Right atrium auricular region (tissue), 2 donors: ENCODE measurements around the gene TBC1D9. TPM values are rescaled to one million over a fixed set of nuclear protein-coding genes. Genes with fewer than 3 reads are reported as not detected.
A peak's percentile ranks its signal among the peaks of the same experiment; 100 is the strongest.

Source experiments
- DNase-seq: peaks from one replicate; pipeline ENCODE4 v3.0.0-alpha.2; 2019; ENCODE audit warnings: low spot score
- H3K27ac ChIP-seq, 2 donors: fragments of 200-600 bp; sonication (generic); 1 replicate in 1 of 2; 2 replicates in 1 of 2; pipeline ENCODE4 v1.5.1; 2016 to 2019
- H3K27me3 ChIP-seq, 2 donors: fragments of 200-600 bp; sonication (generic); one replicate each; pipeline versions ENCODE4 v1.5.1 to v1.6.0; 2017 to 2019
- H3K36me3 ChIP-seq: fragments of 200-600 bp; sonication (generic); one replicate; pipeline ENCODE4 v1.5.1; 2016
- H3K4me1 ChIP-seq, 2 donors: fragments of 200-600 bp; sonication (generic); one replicate each; pipeline versions ENCODE4 v1.5.1 to v1.6.0; 2017 to 2019
- H3K4me3 ChIP-seq, 2 donors: fragments of 200-600 bp; sonication (generic); 1 replicate in 1 of 2; 2 replicates in 1 of 2; pipeline ENCODE4 v1.5.1; 2017 to 2019; ENCODE audit warnings: mild to moderate bottlenecking in 1 of 2, moderate library complexity in 1 of 2
- H3K9me3 ChIP-seq, 2 donors: fragments of 200-600 bp; sonication (generic); one replicate each; pipeline ENCODE4 v1.5.1; 2019
- total RNA-seq, 2 donors: library from RNA; depleted of rRNA; stranded (reverse); fragments of >200 nt; gene quantifications; one replicate each; pipeline ENCODE4 v1.1.0, GENCODE V29; 2016
- TF ChIP-seq, protein P1 (sequence below), 2 donors: fragments of 200-600 bp; sonication (generic); IDR thresholded peaks; one replicate each; pipeline ENCODE4 v1.5.1; 2019; ENCODE audit warnings: antibody characterized with exemption in 2 of 2

The TBC1D9 gene
- total RNA-seq: 10 to 100 TPM; 10.9 to 18.8 TPM

DNA sequence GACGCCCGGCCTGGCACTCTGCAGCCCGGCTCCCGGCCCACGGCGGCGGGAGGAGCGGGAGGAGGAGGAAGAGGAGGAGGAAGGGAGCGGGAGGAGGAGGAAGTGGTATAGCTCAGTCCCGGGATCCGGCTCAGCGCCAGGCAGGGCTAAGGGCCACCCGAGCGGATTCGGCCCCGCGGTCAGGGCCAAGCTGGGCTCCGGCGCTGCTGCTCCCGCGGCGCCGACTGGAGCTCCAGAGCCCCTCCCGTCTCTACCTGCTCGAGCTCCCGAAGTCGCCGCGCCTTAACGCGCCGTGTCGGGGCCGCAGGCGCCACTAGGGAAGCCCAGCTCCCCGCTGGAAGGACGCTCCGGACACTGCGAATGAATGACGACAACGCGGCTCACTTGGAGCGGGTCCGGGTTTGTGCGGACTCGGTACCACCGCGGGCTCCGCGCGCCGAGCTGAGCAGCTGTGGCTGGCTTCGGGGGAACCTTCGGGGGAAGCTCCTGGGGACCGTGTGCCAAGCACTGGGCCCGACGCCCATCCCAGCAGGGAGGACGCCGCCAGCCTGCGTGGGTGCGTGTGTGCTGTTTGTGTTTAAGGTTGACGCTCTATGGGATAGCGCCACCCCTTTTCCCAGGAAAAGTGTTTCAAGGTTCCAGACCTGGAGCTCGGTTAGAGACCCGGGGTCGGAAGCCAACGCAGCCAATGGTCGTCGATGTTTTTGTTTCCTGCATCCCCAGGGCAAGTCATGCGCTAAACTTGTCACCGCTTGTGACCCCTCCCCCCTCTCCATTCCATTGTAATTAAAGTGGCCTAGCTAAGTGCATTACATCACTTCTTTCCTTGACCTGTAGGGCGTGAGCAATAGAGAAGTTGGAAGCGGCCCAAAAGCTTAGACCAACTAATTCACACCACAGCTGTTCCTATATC lies at the start of gene TBC1D9:
Gene TBC1D9, minus strand, starts transcription at position 67 of the 913 bp plus-strand sequence. CDS start 340 bp downstream, outside the sequence.
- no peaks in the 10 kb centered on the region for H3K4me1 ChIP-seq
- TF ChIP-seq, protein P1, sequence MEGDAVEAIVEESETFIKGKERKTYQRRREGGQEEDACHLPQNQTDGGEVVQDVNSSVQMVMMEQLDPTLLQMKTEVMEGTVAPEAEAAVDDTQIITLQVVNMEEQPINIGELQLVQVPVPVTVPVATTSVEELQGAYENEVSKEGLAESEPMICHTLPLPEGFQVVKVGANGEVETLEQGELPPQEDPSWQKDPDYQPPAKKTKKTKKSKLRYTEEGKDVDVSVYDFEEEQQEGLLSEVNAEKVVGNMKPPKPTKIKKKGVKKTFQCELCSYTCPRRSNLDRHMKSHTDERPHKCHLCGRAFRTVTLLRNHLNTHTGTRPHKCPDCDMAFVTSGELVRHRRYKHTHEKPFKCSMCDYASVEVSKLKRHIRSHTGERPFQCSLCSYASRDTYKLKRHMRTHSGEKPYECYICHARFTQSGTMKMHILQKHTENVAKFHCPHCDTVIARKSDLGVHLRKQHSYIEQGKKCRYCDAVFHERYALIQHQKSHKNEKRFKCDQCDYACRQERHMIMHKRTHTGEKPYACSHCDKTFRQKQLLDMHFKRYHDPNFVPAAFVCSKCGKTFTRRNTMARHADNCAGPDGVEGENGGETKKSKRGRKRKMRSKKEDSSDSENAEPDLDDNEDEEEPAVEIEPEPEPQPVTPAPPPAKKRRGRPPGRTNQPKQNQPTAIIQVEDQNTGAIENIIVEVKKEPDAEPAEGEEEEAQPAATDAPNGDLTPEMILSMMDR (IDR thresholded peaks at IDR 0.05): peak in 1 of 2 donors; percentile 32

DNA sequence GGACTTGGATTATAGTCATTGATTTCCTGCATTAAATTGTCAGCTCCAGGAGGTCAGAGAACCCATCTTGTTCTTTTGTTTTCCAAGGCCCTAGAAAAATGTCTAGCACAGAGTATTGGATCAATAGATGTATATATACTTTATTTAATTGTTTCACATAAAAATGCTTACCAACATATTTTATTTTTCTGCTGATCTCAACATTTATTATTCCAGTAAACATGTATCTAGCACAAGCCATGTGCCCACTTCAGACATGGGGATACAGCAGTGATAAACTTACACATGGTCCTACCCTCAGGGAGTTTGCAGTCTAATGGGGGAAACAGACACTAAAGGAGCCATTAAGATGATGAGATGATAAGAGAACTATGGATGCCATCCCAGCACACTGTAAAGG lies 49.1 kb upstream of the TBC1D9 start:
- Histone ChIP-seq H3K36me3 (no peaks in the 10 kb centered on the region), H3K4me3 (no peak overlapping the region), H3K9me3 (no peaks in the 10 kb centered on the region), H3K27me3 (no peaks in the 10 kb centered on the region), H3K4me1 (no peaks in the 10 kb centered on the region), H3K27ac (no peak overlapping the region)
- no peak for DNase-seq
- TF ChIP-seq, protein P1 (IDR thresholded peaks at IDR 0.05): no peak

More for the DNA sequence above, at the start of gene TBC1D9:
- DNase-seq: peak; percentile 92
- H3K27ac ChIP-seq: peak within 1 kb of the TSS; percentile 98 to 99
- H3K27me3 ChIP-seq: no peaks in the 10 kb centered on the region
- H3K36me3 ChIP-seq: no peaks in the 10 kb centered on the region
- H3K4me3 ChIP-seq: peak within 1 kb of the TSS; percentile 89 to 90
- H3K9me3 ChIP-seq: no peaks in the 10 kb centered on the region

DNA sequence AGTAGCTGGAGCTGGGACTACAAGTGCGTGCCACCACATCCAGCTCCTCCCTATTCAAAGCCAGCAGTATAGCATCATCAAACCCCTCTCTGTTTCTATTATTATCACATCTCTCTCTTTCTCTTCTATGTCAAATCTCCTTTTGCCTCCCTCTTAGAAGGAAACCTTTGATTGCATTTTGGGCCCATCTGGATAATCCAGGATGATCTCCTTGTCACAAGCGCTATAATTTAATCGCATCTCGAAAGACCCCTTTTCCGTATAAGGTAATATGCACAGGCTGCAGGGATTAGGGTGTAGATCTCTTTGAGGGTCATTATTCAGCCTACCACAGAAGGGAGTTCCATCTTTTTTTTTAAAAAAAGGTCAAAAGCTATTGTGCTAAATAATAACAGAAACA lies 46.4 kb upstream of the TBC1D9 start:
- TF ChIP-seq, protein P1 (IDR thresholded peaks at IDR 0.05): no peak
- Histone ChIP-seq H3K36me3 (no peaks in the 10 kb centered on the region), H3K4me1 (no peaks in the 10 kb centered on the region), H3K9me3 (no peaks in the 10 kb centered on the region), H3K27ac (no peak overlapping the region), H3K4me3 (no peak overlapping the region), H3K27me3 (no peaks in the 10 kb centered on the region)
- no peak for DNase-seq

DNA sequence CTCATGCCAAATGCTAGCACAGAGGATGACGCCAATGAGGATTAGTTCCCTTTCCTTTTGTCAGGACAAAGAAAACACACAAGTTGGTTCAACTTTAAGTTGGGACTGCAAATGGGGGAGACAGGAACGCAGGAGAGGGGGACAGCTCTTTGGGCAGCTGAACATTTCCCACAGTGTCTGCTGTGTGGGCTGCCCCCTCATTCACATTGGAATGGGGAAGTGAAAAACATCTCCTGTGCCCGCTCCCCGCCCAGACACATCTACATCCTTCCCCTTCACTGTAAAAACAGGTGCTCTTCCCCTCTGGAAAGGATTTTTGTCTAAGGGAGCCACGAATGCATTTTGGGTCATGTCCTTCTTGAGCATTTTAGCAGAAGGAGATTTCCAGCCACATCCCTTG lies 44.5 kb upstream of the TBC1D9 start:
- TF ChIP-seq, protein P1 (IDR thresholded peaks at IDR 0.05): no peak
- no peaks in the 10 kb centered on the region for H3K9me3 ChIP-seq
- H3K4me3 ChIP-seq: no peak overlapping the region
- H3K36me3 ChIP-seq: no peaks in the 10 kb centered on the region
- no peaks in the 10 kb centered on the region for H3K4me1 ChIP-seq
- H3K27ac ChIP-seq: no peak overlapping the region
- no peak for DNase-seq
- H3K27me3 ChIP-seq: no peaks in the 10 kb centered on the region

DNA sequence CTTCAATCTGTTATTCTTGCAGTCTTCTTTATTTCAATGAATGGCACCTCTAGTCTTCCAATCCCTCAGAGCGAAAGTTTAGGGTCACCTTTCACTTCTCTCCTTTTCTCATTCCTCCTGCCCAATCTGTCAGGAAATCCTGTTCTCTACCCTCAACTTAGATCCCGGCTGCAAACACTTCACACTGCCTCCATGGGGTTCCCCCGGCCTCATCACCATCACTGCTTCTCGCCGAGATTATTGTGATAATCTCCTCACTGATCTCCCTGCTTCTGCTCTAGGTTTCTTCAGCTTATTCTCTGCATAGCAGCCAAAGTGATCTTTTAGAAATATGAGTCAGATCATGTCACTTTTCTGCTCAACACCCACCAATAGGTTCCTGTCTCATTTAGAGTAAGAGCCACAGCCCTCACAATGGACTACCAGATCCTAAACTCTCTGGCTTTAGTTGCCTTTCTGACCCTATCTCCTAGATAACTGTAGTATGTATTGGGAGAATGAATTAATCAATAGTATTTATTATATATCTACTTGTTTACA lies 43.6 kb upstream of the TBC1D9 start:
- Histone ChIP-seq H3K9me3 (no peaks in the 10 kb centered on the region), H3K4me1 (no peaks in the 10 kb centered on the region), H3K4me3 (no peak overlapping the region), H3K36me3 (no peaks in the 10 kb centered on the region), H3K27me3 (no peaks in the 10 kb centered on the region), H3K27ac (no peak overlapping the region)
- no peak for DNase-seq
- TF ChIP-seq, protein P1 (IDR thresholded peaks at IDR 0.05): no peak
